GM12891 (cell line): Measurements from ENCODE around the gene KRT26.
A peak's percentile ranks its signal among the peaks of the same experiment; 100 is the strongest.

Experiments
- DNase-seq: peaks from one replicate; pipeline ENCODE4 v3.0.0; 2011; ENCODE audit warnings: low spot score; ENCODE audit not compliant: insufficient read length
- FAIRE-seq: peaks from 2 replicates; lab custom pipeline; 2011; peaks lifted over from hg19 to GRCh38; lab: Jason Lieb, UNC
- PAX5 ChIP-seq: IDR thresholded peaks from 2 replicates; pipeline ENCODE4 v1.6.1; 2011; ENCODE audit warnings: low read length, moderate library complexity, mild to moderate bottlenecking; ENCODE audit not compliant: insufficient read depth, severe bottlenecking
- POLR2A ChIP-seq: IDR thresholded peaks from 2 replicates; pipeline ENCODE4 v1.6.1; 2011; ENCODE audit warnings: low read depth, low read length, control low read depth
- POLR2AphosphoS5 ChIP-seq: IDR thresholded peaks from 2 replicates; pipeline ENCODE4 v1.6.1; 2011; ENCODE audit warnings: low read depth, low read length, control low read depth
- POU2F2 ChIP-seq: IDR thresholded peaks from 2 replicates; pipeline ENCODE4 v1.6.1; 2011; ENCODE audit warnings: low read depth, mild to moderate bottlenecking, control low read depth, low read length, moderate library complexity
- SPI1 ChIP-seq: IDR thresholded peaks from 2 replicates; pipeline ENCODE4 v1.6.1; 2011; ENCODE audit warnings: low read depth, low read length, control low read depth
- TAF1 ChIP-seq: IDR thresholded peaks from 2 replicates; pipeline ENCODE4 v1.6.1; 2011; ENCODE audit warnings: low read depth, low read length, control low read depth

The KRT26 gene

DNA sequence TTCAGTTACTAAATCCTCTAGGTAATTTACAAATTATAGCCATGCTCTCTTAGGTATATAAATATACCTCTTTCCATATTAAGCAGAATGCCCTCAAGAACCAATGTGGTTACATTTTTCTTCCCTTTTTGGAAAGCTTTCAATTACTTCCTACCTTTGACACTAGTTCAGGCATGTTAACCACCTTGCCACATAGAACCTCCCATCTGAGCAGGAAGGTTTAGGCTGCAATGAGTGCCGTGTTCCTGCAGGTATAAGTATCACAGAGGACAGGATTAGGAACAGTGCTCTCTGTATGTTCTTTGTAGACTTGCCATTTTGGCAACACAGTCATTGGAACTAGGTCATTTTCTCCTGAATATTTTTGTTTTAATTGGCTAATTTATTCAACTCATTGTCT, 37.0 kb downstream of the KRT26 start:
- no peak for TF ChIP-seq PAX5
- no peak for TF ChIP-seq TAF1
- FAIRE-seq: no peak
- DNase-seq: no peak

DNA sequence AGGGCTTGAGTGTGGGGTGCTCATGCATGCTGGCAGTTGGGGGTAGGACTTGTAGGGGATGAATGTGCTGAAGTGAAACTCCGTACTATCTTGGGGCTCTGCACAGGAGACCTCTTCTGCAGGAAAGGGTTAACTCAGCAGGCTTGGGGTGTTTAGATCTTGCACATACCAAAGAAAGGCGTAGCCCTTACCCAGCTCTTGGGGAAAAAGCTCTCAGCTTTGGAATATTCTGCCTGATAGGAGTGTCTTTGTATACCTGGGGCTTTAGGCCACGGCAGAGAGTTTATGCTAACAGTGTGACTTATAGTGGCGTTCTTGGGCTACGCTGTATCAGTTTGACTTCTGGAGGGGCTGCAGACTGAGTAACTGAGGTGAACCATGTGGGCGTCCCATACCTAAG, 38.0 kb downstream of the KRT26 start:
- DNase-seq: no peak
- no peak for FAIRE-seq
- TF ChIP-seq SPI1 (no peak), TAF1 (no peak), POLR2A (no peak), PAX5 (no peak), POLR2AphosphoS5 (no peak), POU2F2 (no peak)

DNA sequence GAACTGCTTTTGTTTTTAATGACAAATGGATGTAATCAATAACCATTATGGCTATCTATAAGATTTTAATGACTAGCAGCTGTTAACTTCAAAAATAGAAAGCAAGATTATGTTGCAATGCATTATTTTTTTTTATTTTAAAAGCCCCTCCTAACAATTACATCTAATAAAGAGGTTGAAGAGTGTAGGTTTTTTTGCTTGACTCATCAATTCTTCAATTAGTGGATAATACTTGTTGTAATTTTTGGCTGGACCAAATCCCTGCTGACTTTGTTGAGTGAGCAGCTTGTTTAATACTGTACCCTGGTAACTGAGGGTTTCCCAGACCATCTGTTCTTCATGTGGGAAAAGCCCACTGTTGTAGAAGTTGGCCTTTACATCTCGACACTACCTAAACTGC, 41.0 kb downstream of the KRT26 start:
- TF ChIP-seq POLR2AphosphoS5 (no peak), POU2F2 (no peak), PAX5 (no peak), TAF1 (no peak), SPI1 (no peak)
- DNase-seq (no peak), FAIRE-seq (no peak)

DNA sequence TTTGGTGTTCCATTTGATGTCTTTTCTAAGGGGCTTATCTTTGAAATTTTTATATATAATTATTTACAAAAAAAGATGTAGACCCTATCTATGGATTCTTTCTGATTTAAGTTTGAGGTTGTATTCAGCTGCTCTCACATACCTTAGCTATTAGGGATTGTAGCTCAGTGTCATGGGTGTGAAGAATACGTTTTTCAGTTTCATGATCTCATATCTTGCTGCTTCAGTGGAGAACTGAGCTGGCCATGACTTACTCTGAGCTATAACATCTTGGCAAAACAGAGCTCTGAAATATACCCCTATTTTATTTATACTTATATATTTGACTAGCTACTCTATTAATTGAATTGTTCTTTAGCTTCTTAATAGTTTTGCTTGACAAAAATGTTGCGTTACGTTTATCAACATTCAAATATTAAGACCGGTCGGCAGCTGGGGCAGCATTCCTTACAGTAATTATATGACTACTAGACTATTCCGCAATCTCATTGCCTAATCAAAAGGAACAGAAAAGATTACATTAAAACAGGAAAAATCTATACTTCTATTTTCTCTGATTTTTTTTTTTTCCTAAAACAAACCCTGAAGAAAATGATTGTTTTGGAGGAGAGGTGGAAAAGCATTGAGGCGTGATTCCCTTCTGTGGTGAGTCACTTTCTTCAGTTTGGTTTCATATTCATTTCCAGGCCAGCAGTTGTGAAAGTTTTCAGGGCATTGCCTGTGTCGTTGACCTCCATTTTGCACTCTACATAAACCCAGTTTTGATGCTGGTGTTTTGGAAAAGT, 44.4 kb downstream of the KRT26 start:
- FAIRE-seq (peak; percentile 52), DNase-seq (peak; percentile 29)
- TF ChIP-seq POLR2A (no peak), PAX5 (peak; percentile 70)

DNA sequence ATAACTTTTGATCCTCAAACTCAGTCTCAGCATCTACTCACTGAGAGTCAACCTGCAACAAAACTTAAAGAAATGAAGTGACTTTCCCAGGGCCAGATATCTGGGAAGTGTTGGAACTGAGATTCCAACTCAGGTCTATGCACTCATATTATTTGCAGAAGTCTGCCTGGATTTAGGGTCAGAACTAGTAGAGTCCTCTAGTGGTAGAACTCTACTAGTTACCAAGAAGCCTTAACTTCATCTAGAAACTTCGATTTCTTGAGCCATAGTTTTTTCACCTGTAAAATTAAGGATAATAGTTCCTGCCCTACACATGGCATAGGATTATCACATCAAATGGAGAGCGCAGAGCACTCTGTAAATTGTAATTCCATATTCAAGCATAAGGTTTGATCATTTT, 45.1 kb downstream of the KRT26 start:
- no peak for DNase-seq
- TF ChIP-seq TAF1 (no peak), POU2F2 (no peak), SPI1 (no peak), POLR2A (no peak), PAX5 (no peak), POLR2AphosphoS5 (no peak)
- no peak for FAIRE-seq

DNA sequence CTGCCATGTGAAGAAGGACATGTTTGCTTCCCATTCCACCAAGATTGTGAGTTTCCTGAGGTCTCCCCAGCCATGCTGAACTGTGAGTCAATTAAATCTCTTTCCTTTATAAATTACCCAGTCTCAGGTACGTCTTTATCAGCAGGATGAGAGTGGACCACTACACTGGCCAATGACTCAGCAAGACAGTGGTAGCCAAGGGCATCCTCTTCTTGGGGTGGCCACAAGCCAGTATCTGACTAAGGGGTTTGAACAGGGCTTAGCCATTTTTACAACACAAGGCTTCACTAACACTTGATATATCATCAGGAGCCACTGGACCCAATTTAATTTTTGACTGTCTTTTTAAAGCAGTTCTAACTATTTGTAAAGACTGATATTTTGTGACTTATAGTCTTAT, 47.3 kb downstream of the KRT26 start:
- FAIRE-seq: no peak
- TF ChIP-seq POU2F2: no peak
- TF ChIP-seq TAF1: no peak
- TF ChIP-seq SPI1: no peak
- no peak for TF ChIP-seq POLR2A
- no peak for DNase-seq

DNA sequence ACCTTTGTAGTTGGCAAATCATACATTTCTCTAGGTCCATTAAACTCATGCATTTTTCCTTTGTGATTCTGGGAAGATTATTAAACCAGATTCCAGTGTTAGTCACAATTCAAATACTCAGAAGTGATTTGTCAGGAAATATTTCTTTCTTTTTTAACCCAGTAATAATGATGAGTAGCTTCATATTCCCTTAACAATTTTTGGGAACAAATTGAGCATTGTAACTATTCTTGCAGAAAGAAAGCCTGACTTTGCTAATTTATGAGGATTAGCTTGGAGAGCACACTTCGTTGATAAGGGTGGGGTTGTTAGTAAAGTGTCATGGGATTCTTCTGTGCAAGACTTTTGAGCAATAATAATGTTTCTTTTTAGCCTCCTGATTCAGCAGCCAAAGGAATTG, 49.8 kb downstream of the KRT26 start:
- no peak for FAIRE-seq
- TF ChIP-seq SPI1 (no peak), POLR2A (no peak), POU2F2 (no peak), PAX5 (no peak), POLR2AphosphoS5 (no peak), TAF1 (no peak)
- no peak for DNase-seq

DNA sequence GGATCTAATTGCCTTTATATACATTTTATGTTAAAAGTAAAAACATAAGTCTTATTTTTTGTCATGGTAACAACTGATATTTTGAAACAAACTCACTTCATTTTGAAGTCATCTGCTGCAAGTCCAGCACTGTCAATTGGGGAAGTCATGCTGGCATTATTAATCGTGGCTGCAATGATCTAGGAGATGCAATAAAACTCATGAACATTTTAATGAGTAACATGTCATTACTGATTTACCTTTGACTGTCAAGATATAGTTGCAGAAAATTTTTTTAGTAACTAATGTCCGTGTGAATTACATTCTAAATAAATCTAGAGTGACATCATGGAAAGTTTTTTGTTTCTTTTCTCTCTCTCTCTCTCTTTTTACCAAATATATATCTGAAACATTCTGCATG, 51.1 kb downstream of the KRT26 start:
- 0 out of 2 replicates have a peak, but pooled peaks have one; percentile 21 for TF ChIP-seq SPI1
- TF ChIP-seq POLR2A: no peak
- TF ChIP-seq TAF1: no peak
- TF ChIP-seq PAX5: no peak
- no peak for DNase-seq
- no peak for FAIRE-seq

DNA sequence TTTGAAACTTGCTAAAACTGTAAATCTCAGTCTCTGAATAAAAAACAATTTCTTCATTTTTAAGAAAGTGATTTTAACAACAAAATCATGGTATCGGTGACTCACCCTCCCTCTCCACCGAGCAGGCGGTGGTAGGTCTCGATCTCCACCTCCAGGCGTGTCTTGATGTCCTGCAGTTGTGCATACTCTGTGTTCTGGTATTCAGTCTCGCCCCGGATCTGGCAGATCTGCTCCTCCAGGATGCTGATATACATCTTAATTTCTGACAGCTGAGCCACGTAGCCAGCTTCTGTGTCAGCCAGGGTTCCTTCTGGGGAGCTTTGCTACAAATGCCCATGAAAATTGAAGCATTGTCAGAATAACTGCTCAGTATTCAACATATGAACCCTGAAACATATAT, 53.1 kb downstream of the KRT26 start:
- no peak for DNase-seq
- no peak for TF ChIP-seq POLR2A
- no peak for TF ChIP-seq PAX5
- TF ChIP-seq POLR2AphosphoS5: no peak
- no peak for TF ChIP-seq SPI1
- TF ChIP-seq POU2F2: no peak
- FAIRE-seq: no peak

DNA sequence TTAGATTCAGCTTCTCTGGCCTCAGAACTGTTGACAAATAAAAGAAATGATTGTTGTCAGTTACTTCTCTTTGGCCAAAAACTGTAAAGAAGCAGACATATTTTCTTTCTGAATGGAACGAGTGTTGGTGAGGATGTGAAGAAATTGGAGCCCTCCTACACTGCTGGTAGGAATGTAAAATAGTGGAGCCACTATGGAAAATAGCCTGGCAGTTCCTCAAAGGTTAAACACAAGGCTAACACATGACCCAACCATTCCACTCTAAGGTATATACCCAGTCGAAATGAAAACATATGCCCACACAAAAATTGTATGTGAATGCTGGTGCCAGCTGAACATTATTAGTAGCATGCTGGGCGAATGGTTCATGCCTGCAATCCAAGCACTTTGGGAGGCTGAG, 54.2 kb downstream of the KRT26 start:
- TF ChIP-seq TAF1 (no peak), POU2F2 (no peak), PAX5 (no peak), POLR2AphosphoS5 (no peak), SPI1 (no peak), POLR2A (no peak)
- FAIRE-seq: no peak

More for the DNA sequence above, 54.2 kb downstream of the KRT26 start:
- no peak for DNase-seq
